Middle frontal gyrus (tissue), 1 donor: Measurements from ENCODE around the gene RCN1.
"Not testable (repeated sequence)": the region's sequence is repeated elsewhere in the genome, so short reads cannot be mapped to it uniquely, and the experiment has no call there.

ENCODE experiments used
- DNase-seq: peaks from one replicate; pipeline ENCODE4 v3.0.0-alpha.2; 2015; ENCODE audit warnings: low spot score; ENCODE audit errors: extremely low spot score

The RCN1 gene

DNA sequence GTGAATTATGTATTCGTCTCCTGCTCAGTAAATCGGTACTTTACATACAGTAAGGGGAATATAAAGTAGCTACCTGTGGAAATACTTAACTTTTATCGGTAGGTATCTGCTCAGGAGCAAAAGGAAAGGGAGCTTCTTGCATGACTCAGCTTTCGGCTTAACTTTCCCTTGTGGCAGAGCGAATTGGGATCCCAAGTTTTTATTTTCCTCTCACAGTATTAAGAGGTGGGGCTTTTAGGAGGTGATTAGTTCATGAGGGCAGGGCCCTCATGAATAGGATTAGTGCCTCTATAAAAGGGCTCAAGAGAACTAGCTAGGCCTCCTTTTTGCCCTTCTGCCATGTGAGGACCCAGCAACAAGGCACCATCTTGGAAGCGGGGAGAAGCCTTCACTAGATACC is 18.7 kb downstream of the RCN1 start:
- no peak for DNase-seq

DNA sequence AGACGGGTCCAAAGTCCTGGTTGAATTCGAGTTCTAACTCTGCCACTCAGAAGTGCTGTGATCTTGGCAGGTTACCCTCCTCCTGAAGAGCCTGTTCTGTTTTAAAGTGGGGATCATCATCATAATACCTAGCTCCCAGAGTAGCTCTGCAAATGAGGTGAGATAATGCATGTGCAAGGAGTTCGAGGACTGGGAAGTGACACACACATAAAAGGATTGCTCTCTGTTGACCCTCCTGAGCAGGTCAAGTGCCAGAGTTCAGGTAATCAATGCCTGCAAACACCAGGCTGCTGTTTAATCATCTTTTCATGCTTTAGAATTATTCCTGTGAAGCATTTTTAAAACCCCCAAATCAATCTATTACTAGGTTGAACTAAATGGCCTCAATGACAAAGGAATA is 19.9 kb downstream of the RCN1 start:
- no peak for DNase-seq

DNA sequence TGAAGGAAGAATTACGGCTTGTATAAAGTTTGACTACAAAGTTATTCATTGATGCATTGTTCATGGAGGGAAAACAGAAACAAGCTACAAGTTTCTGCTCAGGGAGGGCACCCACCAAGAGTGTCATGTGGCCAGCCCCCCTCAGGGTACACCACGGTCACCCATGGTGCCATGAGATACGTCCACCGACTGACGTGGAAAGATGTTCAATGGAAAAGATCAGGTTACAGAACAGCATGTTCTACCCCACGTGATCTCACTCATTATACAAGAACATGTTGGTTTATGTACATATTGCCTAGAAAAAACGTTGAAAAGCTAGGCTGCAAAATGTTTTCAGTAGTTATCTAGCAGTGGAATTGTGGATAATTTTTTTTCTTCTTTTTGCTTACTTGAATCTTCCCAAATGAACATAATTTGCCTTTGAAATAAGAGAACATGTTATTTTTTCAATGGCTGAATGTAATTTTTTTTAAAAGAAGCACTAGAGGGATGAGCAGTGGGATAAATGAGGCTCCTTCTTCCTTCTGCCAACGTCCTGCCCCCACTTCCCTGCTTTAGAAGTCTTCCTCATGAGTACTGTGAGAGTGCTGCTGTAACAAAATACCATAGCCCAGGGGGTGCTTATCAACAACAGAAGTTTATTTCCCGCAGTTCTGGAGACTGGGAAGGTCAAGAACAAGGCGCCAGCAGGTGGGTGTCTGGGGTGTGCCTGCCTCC is 22.5 kb downstream of the RCN1 start:
- DNase-seq: no peak

DNA sequence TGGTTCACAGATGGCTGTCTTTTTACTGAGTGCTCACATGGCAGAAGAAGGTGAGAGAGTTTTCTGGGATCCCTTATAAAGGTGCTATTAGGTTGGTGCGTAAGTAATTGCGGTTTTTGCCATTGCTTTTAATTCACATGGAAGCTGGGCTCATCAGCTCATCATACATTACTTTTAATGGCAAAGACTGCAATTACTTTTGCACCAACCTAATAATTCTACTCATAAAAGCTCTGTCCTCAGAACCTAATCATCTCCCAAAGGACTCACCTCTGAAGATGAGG is 23.0 kb downstream of the RCN1 start:
- DNase-seq: no peak

DNA sequence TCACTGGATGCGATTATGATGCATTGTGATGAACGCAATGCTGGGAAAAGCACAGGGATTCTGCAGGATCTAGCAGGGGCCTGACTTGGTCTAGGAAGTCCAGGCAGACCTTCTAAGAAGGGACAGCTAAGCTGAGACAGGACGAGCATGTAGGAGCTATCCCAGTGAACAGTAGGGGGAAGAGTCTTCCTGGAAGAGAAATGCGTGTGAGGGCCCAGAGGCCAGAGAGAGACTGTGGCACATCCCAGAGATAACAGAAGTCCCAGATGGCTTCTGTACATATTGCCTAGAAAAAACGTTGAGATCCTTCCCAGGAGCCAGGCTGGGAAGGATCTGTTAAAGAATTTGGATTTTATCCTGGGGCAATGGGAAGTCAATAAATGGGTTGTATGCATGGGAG is 24.6 kb downstream of the RCN1 start:
- DNase-seq: no peak

DNA sequence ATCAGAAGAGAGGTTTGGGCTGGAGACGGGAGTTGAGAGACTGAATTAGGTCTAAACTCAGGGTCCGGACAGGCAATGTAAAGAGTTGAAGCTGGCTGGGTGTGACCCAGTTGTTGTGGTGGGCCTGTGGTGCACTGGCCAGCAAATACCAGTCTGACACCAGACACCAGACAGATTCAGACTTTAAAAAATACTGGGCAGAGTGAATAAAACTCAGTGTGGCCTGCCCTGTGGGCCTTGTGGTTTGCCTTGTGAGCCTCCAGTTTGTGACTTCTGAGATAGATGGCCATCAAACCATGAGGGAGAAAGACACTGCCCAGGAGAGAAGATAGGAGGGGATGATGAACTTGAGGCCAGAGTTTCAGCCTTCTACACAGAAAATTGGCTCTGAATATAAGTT is 25.8 kb downstream of the RCN1 start:
- no peak for DNase-seq

DNA sequence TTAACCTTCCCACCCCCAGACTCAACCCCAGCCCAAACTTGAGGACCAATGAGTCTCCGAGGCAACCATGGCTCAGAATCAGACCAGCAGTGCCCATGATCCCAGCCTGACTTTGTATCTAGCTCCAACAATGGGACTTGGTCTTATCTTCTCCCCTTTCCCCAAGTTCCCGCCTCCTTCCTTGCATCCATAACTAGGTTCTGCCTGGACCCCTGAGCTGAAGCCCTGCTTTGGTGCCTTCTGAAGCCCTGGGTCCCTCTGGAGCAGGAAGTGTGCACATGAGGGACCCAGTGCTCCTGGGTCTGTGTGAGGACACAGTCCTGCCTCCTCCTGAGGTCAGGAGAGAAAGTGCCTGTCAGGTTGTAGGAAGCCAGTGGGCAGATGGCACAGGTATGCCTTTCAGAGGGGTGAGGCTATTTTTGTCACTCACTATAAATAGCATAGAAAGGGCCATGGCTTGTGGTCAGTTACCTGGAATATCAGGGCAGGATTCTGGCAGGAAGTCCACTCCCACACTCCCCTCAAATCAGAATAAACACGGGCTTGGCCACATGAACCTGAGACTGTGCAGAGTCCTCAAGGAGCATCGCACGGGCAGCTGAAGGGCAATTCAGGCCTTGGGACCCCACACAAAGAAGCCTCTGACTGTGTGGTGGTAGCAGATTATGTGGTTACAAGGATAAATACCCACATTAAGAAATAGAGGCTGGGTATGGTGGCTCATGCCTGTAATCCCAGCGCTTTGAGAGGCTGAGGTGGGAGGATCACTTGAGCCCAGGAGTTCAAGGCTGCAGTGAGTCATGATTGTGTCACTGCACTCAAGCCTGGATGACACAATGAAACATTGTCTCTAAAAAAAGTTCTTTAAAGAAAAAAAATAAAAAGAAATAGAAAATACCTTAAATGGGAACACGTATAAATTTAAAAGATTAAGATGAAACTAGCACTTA is 27.4 kb downstream of the RCN1 start:
- no peak for DNase-seq

DNA sequence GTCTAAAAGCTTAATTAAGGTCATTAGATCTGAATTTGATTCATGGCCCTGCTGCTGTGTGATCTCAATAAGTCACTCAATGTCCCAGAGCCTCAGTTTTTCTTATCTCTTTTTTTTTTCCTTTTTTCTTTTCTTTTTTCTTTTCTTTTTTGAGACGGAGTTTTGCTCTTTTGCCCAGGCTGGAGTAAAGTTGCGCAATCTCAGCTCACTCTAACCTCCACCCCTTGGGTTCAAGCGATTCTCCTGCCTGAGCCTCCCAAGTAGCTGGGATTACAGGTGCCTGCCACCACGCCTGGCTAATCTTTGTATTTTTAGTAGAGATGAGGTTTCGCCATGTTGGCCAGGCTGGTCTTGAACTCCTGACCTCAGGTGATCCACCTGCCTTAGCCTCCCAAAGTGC is 28.3 kb downstream of the RCN1 start:
- not testable (repeated sequence) for DNase-seq

DNA sequence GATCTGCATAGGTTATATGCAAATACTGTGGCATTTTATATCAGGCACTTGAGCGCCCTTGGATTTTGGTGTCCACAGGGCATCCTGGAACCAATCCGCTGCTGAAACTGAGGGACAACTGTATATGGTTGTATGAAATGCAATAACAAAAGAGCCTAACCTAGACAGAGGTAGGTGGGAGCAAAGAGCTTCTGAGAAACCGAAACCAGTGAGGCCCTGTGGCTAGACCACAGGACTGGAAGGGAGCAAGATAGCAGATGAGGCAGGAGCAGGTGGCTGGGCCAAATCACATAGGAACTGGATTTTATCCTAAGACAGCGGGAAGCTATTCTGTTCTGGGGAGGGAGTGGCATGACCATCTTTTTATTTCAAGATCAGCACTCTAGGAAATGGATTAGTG is 30.1 kb downstream of the RCN1 start:
- no peak for DNase-seq

DNA sequence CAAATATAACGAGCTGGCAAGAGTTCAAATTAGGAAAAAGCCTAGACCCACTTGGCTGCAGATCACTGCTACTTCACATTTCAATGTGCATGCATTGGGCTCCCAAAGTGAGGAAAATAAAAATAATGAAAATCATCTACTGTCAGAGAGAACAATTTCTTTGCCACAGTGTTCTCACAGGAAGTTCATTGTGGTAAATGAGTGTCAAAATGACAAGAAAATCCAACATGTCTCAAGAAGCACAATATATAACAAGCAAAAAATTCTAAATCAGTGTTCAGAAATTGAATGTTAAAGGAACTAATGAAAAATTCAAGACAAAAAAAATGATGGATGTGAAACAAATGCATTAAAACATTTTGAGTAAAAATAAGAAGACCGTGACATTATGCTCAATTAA is 31.3 kb downstream of the RCN1 start:
- no peak for DNase-seq

DNA sequence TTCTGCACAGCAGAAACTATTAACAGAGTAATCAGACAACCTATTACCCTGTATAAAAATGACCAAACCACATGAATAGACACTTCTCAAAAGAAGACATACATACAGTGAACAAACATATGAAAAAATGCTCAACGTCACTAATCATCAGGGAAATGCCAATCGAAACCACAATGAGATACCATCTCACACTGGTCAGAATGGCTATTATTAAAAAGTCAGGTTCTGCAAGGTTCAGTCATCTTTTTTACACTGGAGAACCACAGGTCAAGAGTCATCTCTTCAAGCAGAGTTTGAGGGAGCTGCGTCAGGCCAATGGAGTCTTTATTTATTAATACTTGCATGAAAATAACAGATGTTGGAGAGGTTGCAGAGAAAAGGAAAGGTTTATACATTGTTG is 40.4 kb downstream of the RCN1 start:
- DNase-seq: no peak

DNA sequence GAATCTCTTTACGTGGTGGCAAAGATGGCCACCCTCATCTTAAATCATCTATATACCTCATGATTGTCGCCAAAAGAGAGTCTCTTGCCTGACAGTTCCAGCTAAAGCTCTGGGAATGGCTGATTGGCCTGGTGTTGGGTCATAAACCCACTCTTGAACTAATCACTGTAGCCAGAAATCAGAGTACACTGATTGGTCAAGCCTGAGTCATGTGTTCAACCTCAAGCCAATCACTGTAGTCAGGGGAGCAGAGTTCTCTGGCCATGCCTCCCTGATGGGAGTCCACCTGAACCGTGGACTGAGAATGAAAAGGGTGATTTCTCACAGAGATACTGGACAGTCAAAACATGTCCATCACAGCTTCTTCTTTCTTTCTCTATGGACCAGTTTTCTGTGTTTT is 45.8 kb downstream of the RCN1 start:
- DNase-seq: no peak

DNA sequence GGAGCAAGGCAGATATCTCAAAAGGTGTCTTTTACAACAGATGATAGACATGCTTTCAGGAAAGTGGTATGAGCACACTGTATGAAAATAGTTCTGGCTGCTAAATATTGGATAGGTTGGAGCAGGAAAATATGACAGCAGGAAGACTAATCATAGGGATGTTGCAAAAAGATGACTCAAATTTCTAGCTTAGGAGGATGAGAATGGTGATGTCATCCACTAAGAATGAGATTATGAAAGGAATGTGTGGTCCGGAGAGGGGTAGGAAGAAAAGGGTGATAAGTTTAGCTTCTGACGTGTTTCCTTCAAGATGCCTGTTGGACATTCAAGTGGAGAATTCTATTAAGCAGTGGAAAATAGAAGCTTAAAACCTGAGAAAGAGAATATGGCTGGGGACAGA is 46.4 kb downstream of the RCN1 start:
- DNase-seq: no peak

DNA sequence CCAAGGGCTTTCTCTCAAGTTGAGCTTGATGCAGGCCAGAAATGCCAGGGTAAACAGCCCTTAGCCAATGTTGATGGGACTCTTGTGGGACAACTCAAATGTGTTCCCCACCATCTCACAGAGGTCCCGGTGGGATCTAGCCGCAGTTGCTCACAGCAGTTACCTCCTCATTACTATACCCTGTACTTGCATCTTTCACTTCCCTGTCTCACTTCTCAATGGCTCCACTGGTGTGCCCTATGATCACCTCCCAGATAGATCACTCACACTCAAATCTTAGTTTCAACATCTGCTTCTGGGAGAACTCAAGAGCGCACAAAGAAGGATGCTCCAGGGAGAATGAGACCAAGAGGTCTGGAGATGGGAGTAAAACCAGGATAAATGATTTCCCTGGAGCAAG is 47.0 kb downstream of the RCN1 start:
- no peak for DNase-seq

DNA sequence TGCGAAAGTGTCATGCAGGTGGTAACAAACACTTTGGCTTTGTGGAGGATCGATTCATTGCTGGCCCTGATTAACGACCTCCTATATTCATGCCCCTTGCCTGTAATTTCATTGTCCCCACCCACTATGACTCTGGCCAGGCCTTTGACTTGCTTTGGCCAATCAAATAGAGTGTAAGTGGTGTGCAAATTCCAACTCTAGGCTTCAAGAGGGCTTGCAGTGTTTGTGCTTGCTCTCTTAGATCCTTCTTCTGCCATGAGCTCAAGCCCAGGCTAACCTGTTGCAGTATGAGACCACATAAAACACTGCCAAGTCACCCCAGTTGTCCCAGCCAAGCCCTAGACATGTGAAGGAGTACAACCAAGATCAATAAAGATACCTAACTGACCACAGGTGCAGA is 48.0 kb downstream of the RCN1 start:
- no peak for DNase-seq

DNA sequence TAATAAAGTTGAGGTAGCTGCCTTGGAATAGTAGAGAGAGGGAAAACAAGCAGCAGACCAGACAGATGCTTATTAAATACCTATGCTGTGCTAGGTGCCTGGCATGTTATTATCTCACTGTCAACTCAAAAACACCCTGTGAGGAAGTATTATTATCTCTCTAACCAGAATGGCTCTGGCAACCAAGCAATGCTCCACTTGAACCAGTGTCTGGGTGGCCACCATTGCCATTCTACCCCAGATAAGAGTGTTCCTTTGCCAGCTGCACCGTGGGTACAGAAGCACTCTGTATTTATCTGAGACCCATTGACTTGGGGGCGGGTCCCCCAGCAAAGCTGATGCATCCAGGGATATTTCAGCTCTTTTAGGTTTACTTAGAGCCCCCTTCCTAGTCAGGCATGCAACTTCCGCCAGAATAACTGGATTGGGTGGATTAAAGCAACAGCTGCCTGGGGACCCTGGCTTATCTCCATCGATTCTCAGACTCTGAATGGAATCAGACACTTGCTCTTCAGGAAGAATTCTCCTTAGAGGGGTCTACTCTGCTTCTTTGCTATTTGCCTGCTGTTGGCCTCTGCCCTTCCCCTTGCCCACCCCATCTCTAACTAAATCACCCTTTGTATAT is 49.1 kb downstream of the RCN1 start:
- no peak for DNase-seq

DNA sequence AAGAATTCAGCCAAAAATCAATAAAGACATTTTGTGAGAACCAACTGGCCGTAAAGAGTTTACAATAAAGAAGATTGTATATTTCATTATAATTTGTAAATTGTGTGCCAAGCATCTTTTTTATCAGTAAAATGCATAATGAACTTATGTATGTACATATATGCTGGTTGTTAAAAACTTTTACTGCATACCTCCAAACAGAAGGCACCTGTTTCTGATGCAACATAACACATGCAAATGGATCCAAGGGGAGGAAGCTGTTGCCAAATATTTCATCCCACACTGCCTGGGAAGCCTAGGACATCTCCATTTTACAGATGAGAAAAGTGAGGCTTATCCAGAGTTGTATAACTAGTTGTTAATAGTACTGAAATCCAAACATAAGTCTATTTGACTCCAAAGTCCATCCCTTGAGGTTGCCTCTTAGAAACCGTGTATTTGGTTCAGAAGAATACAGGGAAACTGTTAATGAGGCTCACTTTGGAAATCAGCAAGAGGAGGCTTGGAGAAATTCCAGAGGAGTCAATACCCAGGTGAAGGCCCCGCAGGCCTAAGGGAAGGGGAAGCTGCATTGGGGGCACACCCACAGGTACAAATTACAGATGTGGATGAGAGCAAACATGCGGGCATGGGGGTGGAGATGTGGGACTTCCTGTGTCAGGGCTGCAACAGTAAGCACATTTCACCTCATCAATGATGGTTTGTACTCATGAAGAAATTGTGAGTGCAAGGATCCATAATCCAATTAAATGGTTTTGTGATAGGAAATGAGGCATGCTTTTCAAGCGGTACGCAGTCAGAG is 51.1 kb downstream of the RCN1 start:
- DNase-seq: no peak

DNA sequence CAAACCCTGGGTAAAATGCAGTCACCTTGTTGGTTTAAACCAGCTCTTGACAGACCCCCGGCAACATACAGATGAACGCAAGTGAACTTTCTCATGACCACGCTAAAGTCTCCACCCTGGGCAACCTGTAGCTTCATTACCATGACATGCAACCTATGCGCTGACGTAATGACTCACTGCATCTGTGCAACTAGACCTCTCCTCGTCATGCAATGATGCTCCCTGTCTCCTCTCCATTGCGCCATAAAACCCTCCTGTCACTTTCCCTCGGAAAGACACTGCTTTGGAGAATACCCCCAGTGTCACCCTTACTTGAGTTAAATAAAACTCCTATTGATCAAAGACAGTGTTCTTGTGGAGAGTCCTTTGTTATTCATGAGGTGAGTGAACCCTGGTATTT is 52.5 kb downstream of the RCN1 start:
- no peak for DNase-seq

DNA sequence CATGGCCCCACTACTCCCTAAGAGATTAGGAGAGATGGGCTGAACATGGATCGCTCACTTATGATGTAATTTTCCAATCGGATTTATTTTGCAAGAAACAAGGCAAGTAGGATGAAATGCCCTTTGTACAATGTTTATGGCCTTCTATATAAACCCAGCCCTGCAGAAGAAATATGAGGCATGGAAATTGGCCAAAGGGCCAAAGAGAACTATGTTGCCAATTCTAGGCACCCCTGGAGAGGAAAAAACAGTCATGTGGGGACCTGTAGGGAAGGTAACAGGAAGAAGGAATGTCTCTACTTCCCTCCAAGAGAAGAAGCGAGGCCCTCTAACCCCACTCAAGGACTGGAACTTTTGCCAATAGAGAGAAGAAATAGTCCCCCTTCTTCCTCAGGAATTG is 54.4 kb downstream of the RCN1 start:
- no peak for DNase-seq

DNA sequence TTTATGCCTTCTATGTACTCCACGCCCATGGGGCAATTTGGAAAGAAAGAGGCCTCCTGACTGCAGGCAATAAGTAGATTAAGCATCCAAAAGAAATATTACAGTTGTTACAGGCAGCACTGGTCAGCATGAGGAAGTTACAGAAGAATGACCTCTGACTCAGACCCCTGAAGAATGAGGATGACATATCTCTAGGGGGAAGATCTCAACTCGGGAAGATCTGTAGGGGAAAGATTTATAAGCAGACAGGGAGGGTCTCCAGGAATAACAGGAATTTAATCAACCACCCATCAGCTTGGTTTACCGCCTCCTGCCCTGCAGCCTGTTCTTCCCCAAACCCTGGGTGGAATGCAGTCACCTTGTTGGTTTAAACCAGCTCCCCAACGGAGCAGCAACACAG is 58.0 kb downstream of the RCN1 start:
- no peak for DNase-seq

DNA sequence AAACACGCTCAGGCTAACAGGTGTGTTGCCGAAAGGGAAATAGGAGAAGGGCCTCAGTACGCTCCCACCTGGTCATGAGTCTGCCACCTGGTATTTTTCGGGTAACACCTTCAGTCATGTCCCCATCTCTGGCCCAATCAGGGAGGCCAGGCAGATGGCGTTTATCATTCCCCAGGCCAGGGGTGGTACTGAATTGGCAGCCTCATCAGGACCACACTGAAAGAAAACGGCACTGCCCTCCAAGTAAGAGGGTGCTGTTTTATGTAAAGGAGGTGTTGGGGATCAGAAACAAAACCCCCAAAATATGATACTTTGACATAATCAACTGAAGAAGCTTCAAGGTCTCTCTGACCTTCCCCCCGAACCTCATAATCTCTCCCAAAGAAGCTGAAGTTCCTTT is 58.9 kb downstream of the RCN1 start:
- no peak for DNase-seq

DNA sequence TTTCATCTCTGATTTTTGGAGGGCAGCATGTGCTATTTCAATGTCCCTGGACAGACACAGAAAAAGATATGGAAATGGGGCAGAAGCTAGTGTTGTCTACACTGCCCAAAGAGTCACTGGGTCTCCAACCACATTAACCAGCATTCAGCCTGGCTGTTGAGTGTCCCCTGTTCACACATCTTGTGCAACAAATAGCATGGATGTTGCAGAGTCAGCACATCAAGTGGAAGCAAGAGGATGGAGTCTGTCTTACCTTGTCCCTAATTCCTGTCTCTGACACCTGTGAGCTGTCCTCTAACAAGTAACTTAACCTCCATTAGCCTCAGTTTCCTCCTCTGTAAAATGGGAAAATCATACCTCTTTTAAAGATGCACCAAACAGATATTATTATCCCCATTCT is 60.2 kb downstream of the RCN1 start:
- DNase-seq: no peak
